Activated CD4-positive, alpha-beta T cell treated with anti-CD3 and anti-CD28 coated beads for 36 hours (primary cell): Measurements from ENCODE around the gene GDPD5. TPM values are rescaled to one million over a fixed set of nuclear protein-coding genes. Genes with fewer than 3 reads are reported as not detected.
A peak's percentile ranks its signal among the peaks of the same experiment; 100 is the strongest.

Experiments used
- ATAC-seq: fragments of 200-7000 bp; cut with Tn5 transposase; one replicate; pipeline ENCODE4 v1.10.0; 2021; ENCODE audit warnings: mild to moderate bottlenecking, moderate library complexity
- CTCF ChIA-PET: fragments of 350-600 bp; sonication (Branson Sonifier 250); formaldehyde crosslinking; loops from one replicate; lab custom pipeline; 2021; ENCODE audit warnings: antibody characterized with exemption; lab: Charles Lee
- POLR2A ChIA-PET: fragments of 350-600 bp; sonication (Branson Sonifier 250); formaldehyde crosslinking; loops from one replicate; lab custom pipeline; 2021; ENCODE audit warnings: antibody characterized with exemption, inconsistent platforms; lab: Charles Lee
- DNase-seq: peaks from one replicate; pipeline ENCODE4 v3.0.0-alpha.2; 2020
- H3K27ac Mint-ChIP-seq: one replicate; pipeline ENCODE4 v1.8.0; 2021; ENCODE audit warnings: mixed read lengths
- H3K27me3 Mint-ChIP-seq: one replicate; pipeline ENCODE4 v1.8.0; 2021; ENCODE audit warnings: mixed read lengths
- H3K36me3 Mint-ChIP-seq: one replicate; pipeline ENCODE4 v1.8.0; 2021; ENCODE audit warnings: low read depth, mixed read lengths
- H3K4me1 Mint-ChIP-seq: one replicate; pipeline ENCODE4 v1.8.0; 2021; ENCODE audit warnings: mixed read lengths
- H3K4me3 Mint-ChIP-seq: one replicate; pipeline ENCODE4 v1.8.0; 2021; ENCODE audit warnings: mild to moderate bottlenecking, moderate library complexity, mixed read lengths
- H3K9me3 Mint-ChIP-seq: one replicate; pipeline ENCODE4 v1.8.0; 2021; ENCODE audit warnings: low read depth, mixed read lengths
- intact Hi-C, 2 experiments: fragments of 100-400 bp; cut with DNase I in 1 of 2; cut with micrococcal nuclease in 1 of 2; formaldehyde crosslinking; loops; one replicate each; pipeline versions ENCODE4 v1.14.2 to v1.15.1; 2022 to 2024; cut with DNase I, micrococcal nuclease
- total RNA-seq, 2 experiments: library from RNA; stranded (reverse); gene quantifications; one replicate each; pipeline ENCODE4 v1.2.3, GENCODE V29; 2021

The GDPD5 gene
- total RNA-seq, 2 experiments from 2014 or later: 16.8 to 22.0 TPM

DNA sequence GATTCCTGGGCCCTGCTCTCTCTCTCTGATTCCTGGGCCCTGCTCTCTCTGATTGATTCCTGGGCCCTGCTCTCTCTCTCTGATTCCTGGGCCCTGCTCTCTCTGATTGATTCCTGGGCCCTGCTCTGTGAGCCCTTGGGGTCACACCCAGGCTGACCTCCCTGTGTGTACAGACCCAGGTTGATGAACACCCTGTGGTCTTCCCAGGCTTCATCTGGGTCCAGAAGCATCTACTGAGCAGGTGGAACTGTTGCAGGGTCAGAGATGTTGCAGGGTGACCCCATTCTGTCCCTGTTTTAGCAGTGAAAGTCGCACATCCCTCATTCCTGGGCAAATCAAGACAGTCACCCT is 16.3 kb upstream of the GDPD5 start:
- Mint-ChIP-seq H3K4me3 (no peak overlapping the region), H3K27me3 (peaks cover 2% of the 10 kb centered on the region), H3K27ac (no peak overlapping the region), H3K9me3 (no peaks in the 10 kb centered on the region), H3K36me3 (no peaks in the 10 kb centered on the region), H3K4me1 (peaks cover 16% of the 10 kb centered on the region)
- CTCF ChIA-PET: interaction anchor here (0.8 kb wide), 1 partner anchor 56 kb away, joined by 3 read pairs; no protein-coding TSS in a partner anchor
- DNase-seq: no peak
- intact Hi-C loops: no loop called here
- no peak for ATAC-seq
- POLR2A ChIA-PET: no interaction called here

- no peaks in the 10 kb centered on the region for H3K36me3 Mint-ChIP-seq
- DNase-seq: no peak
- H3K9me3 Mint-ChIP-seq: no peaks in the 10 kb centered on the region
- intact Hi-C loops: no loop called here
- no peak for ATAC-seq
- ChIA-PET POLR2A (no interaction called here), CTCF (interaction anchor here (0.7 to 0.8 kb wide), 2 partner anchors 42 to 57 kb away, joined by 3 read pairs; no protein-coding TSS in a partner anchor)
- no peak overlapping the region for H3K27ac Mint-ChIP-seq
- H3K4me3 Mint-ChIP-seq: no peak overlapping the region
- peaks cover 22% of the 10 kb centered on the region for H3K4me1 Mint-ChIP-seq
- H3K27me3 Mint-ChIP-seq: peaks cover 2% of the 10 kb centered on the region
Measured at GRCh38 chr11:75541193-75542087, 15.7 kb upstream of the GDPD5 start.

DNA sequence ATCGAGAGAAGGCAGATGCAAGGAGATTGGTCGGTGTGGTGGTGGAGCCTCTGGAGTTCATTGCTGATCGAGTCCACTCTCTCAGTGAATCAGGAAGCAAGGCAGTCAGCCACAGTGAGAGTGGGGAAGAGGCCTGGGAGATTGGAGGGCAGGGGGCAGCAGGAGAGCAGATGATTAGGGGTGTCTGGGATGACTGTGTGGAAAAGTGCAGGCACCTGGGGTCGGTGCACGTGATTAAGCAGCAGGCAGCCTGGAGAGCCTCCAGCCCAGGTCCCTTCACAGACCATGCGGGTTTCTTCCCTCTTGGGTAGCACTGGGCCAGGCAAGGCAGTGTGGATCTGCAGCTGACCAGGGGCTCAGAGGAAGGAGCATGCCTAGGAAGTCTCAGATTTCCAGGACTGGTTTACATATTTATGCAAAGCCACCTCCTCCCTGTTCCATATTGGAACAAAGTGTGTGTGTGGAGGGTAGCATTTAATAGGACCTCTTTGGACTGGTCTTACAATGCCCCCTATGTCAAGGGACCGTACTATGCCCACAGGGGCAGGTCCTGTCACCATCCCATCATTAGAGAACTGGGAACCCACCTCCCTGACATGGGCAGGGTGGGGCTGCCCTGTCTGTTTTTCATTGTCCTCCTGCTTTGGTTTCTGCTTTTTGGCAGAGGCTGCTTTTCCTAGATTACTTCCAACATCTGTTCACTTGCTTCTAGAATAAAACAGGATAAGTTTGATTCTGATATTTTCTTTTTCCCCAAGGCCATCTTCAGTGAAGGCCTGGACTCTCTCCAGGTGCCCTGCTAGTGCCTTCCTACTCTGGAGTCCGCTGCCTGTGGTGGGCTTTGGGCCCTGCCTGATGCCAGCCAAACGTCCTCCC is 14.0 kb upstream of the GDPD5 start:
- no peak overlapping the region for H3K4me3 Mint-ChIP-seq
- DNase-seq (no peak), ATAC-seq (no peak)
- no peaks in the 10 kb centered on the region for H3K9me3 Mint-ChIP-seq
- no peak overlapping the region for H3K27ac Mint-ChIP-seq
- H3K4me1 Mint-ChIP-seq: peaks cover 27% of the 10 kb centered on the region
- intact Hi-C loops: no loop called here
- H3K27me3 Mint-ChIP-seq: no peaks in the 10 kb centered on the region
- POLR2A ChIA-PET: no interaction called here
- H3K36me3 Mint-ChIP-seq: no peaks in the 10 kb centered on the region
- CTCF ChIA-PET: no interaction called here

GRCh38 chr11:75538150-75538942 is 12.6 kb upstream of the GDPD5 start:
- ChIA-PET POLR2A (no interaction called here), CTCF (interaction anchor here (0.7 to 1.7 kb wide), 3 partner anchors 76 to 94 kb away, joined by 3 to 5 read pairs (median 4); no protein-coding TSS in a partner anchor)
- ATAC-seq: peak; percentile 14
- Mint-ChIP-seq H3K27ac (peak overlapping the region; percentile 33), H3K9me3 (no peaks in the 10 kb centered on the region), H3K36me3 (no peaks in the 10 kb centered on the region), H3K4me3 (no peak overlapping the region), H3K27me3 (no peaks in the 10 kb centered on the region), H3K4me1 (peaks cover 34% of the 10 kb centered on the region)
- no peak for DNase-seq
- intact Hi-C loops: no loop called here

- ATAC-seq: no peak
- Mint-ChIP-seq H3K27me3 (no peaks in the 10 kb centered on the region), H3K4me3 (no peak overlapping the region), H3K4me1 (peaks cover 34% of the 10 kb centered on the region), H3K27ac (peak overlapping the region; percentile 44), H3K9me3 (no peaks in the 10 kb centered on the region), H3K36me3 (no peaks in the 10 kb centered on the region)
- no peak for DNase-seq
- ChIA-PET POLR2A (no interaction called here), CTCF (interaction anchor here (0.6 to 1.7 kb wide), 3 partner anchors 61 to 93 kb away, joined by 3 to 4 read pairs (median 3); no protein-coding TSS in a partner anchor)
- intact Hi-C loops: no loop called here
Measured at GRCh38 chr11:75537740-75538139, 12.0 kb upstream of the GDPD5 start.

DNA sequence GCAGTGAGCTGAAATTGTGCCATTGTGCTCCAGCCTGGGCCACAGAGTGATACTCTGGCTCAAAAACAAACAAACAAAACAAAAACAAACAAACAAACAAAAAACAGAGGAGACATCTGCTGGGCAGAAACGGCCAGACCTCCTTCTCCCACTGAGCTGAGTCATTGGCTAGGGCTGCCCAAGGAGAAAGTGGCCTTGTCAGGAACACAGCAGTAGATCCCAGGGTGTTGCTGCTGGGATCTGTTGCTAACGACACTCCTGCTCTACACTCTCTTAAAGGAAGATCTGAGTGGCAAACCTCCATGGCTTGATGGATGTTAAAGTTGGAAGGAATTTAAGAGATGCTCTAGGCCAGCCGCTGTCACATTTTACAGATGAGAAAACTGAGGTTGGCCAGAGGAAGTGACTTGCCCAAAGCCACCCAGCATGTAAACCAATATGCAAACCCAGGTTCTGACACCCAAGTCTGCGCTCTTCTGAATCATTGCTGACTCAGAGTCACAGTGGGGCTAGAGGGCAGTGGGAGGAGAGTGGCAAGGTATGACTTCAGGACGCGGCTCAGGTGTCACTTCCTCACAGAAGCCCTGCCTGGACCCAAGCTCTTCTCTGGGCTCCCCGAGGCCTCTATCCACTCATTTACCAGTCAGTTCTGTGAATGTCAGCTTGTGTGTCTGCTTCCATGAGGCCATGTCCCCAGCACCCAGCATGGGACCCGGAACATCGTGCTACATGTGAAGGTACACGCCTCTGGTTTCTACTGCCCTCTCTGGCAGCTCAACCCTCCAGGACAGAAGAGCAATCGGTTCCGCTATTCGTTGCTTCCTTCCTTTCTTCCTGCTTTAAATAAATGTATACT is 11.3 kb upstream of the GDPD5 start:
- no peaks in the 10 kb centered on the region for H3K27me3 Mint-ChIP-seq
- H3K9me3 Mint-ChIP-seq: no peaks in the 10 kb centered on the region
- ATAC-seq (peak; percentile 93), DNase-seq (peak; percentile 80)
- POLR2A ChIA-PET: interaction anchor here (1.0 kb wide), 2 partner anchors 14 to 107 kb away, joined by 3 read pairs; no protein-coding TSS in a partner anchor
- intact Hi-C loops: no loop called here
- CTCF ChIA-PET: interaction anchor here (0.6 to 1.7 kb wide), 6 partner anchors 12 to 110 kb away, joined by 3 to 5 read pairs (median 4); no protein-coding TSS in a partner anchor
- no peak overlapping the region for H3K4me3 Mint-ChIP-seq
- peaks cover 38% of the 10 kb centered on the region for H3K4me1 Mint-ChIP-seq
- no peaks in the 10 kb centered on the region for H3K36me3 Mint-ChIP-seq
- peak overlapping the region; percentile 44 for H3K27ac Mint-ChIP-seq

GRCh38 chr11:75535071-75535470 is 9.3 kb upstream of the GDPD5 start:
- Mint-ChIP-seq H3K27me3 (no peaks in the 10 kb centered on the region), H3K4me3 (no peak overlapping the region), H3K36me3 (no peaks in the 10 kb centered on the region), H3K27ac (no peak overlapping the region), H3K9me3 (no peaks in the 10 kb centered on the region), H3K4me1 (peaks cover 39% of the 10 kb centered on the region)
- no peak for ATAC-seq
- no peak for DNase-seq
- ChIA-PET POLR2A (no interaction called here), CTCF (interaction anchor here (0.6 to 9.9 kb wide), 8 partner anchors 14 to 394 kb away, joined by 3 to 129 read pairs (median 4); no protein-coding TSS in a partner anchor)
- intact Hi-C loops: no loop called here

GRCh38 chr11:75534259-75535069 is 8.7 kb upstream of the GDPD5 start:
- H3K4me3 Mint-ChIP-seq: no peak overlapping the region
- no peak overlapping the region for H3K27ac Mint-ChIP-seq
- ChIA-PET POLR2A (no interaction called here), CTCF (interaction anchor here (0.6 to 9.9 kb wide), 11 partner anchors 13 to 394 kb away, joined by 3 to 129 read pairs (median 5); no protein-coding TSS in a partner anchor)
- H3K9me3 Mint-ChIP-seq: no peaks in the 10 kb centered on the region
- no peak for DNase-seq
- H3K36me3 Mint-ChIP-seq: no peaks in the 10 kb centered on the region
- H3K4me1 Mint-ChIP-seq: peaks cover 39% of the 10 kb centered on the region
- no peak for ATAC-seq
- H3K27me3 Mint-ChIP-seq: no peaks in the 10 kb centered on the region
- intact Hi-C loops: no loop called here

DNA sequence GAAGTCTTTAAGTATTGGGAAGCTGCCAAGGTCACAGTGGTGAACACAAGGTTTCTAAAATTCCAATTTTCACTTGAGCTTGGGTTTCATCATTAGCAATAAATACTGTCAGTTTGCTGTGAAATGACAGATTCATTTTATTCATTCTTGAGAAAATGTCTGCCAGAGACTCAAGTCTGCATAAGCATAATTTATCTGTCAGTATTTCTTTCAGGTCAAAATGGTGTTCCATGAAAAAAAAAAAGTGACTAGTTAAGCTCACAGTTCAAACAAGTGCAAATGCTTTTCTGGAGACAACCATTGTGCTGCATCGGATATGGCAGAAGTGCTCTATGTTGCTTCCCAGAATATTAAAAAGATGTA is 8.1 kb upstream of the GDPD5 start:
- POLR2A ChIA-PET: no interaction called here

More for the DNA sequence above, 8.1 kb upstream of the GDPD5 start:
- H3K9me3 Mint-ChIP-seq: no peaks in the 10 kb centered on the region
- no peaks in the 10 kb centered on the region for H3K27me3 Mint-ChIP-seq
- no peaks in the 10 kb centered on the region for H3K36me3 Mint-ChIP-seq
- DNase-seq: no peak
- intact Hi-C loops: loop anchor here in 1 of 2 experiments (2.0 kb wide), 1 partner anchor 253 kb away; no protein-coding TSS in a partner anchor
- H3K4me3 Mint-ChIP-seq: no peak overlapping the region
- peaks cover 39% of the 10 kb centered on the region for H3K4me1 Mint-ChIP-seq
- no peak for ATAC-seq
- CTCF ChIA-PET: interaction anchor here (0.7 to 9.9 kb wide), 10 partner anchors 13 to 393 kb away, joined by 3 to 129 read pairs (median 5); no protein-coding TSS in a partner anchor
- no peak overlapping the region for H3K27ac Mint-ChIP-seq
